Kidney (tissue), 22 donors: ENCODE data around the gene GNL2. TPM values are rescaled to one million over a fixed set of nuclear protein-coding genes. Genes with fewer than 3 reads are reported as not detected.

ENCODE experiments used
- DNase-seq, 5 donors: peaks; one replicate each; pipeline ENCODE4 v3.0.0-alpha.2; 2013 to 2020
- FAIRE-seq: peaks from 2 replicates; lab custom pipeline; 2012; peaks lifted over from hg19 to GRCh38; lab: Jason Lieb, UNC
- H3K27ac ChIP-seq, 2 donors: one replicate each; pipeline ENCODE4 v1.7.0; 2013; ENCODE audit warnings: low read depth in 2 of 2, low read length in 2 of 2, inconsistent platforms in 1 of 2
- H3K27me3 ChIP-seq: one replicate; pipeline ENCODE4 v1.7.1; 2013; ENCODE audit warnings: low read length, inconsistent platforms; ENCODE audit not compliant: control insufficient read depth, insufficient read depth
- H3K36me3 ChIP-seq, 3 donors: one replicate each; pipeline versions ENCODE4 v1.7.0 to v1.7.1; 2013; ENCODE audit warnings: low read length in 3 of 3, control low read depth in 1 of 3, inconsistent platforms in 1 of 3; ENCODE audit not compliant: insufficient read depth in 3 of 3, control insufficient read depth in 2 of 3
- H3K4me1 ChIP-seq, 3 donors: one replicate each; pipeline versions ENCODE4 v1.7.0 to v1.7.1; 2013; ENCODE audit warnings: low read length in 3 of 3, inconsistent platforms in 1 of 3, low read depth in 1 of 3; ENCODE audit not compliant: control insufficient read depth in 2 of 3, insufficient read depth in 2 of 3
- H3K4me3 ChIP-seq, 3 donors: one replicate each; pipeline versions ENCODE4 v1.7.0 to v1.8.1; 2013; ENCODE audit warnings: low read length in 3 of 3, control low read depth in 1 of 3, inconsistent platforms in 1 of 3
- H3K9ac ChIP-seq, 3 donors: one replicate each; pipeline versions ENCODE4 v1.7.0 to v1.7.1; 2013; ENCODE audit warnings: low read length in 3 of 3, control low read depth in 1 of 3, inconsistent platforms in 1 of 3
- H3K9me3 ChIP-seq, 3 donors: one replicate each; pipeline versions ENCODE4 v1.7.0 to v1.7.1; 2013; ENCODE audit warnings: low read length in 3 of 3, control low read depth in 1 of 3, inconsistent platforms in 1 of 3; ENCODE audit not compliant: control insufficient read depth in 2 of 3, insufficient read depth in 1 of 3
- CTCF ChIP-seq: IDR thresholded peaks from 3 replicates; pipeline ENCODE4 v1.5.1; 2012; ENCODE audit warnings: mild to moderate bottlenecking, moderate library complexity, borderline replicate concordance; ENCODE audit not compliant: insufficient read depth; ENCODE audit errors: extremely low read depth
- intact Hi-C: fragments of 100-400 bp; cut with DNase I; formaldehyde crosslinking; loops from one replicate; pipeline ENCODE4 v1.11.1; 2022
- long read RNA-seq, 10 donors: library from polyadenylated mRNA in 1 of 10; unstranded in 1 of 10; transcript quantifications; one replicate each; pipeline ENCODE4 v2.0.0 and lab custom pipeline, GENCODE V29; 2021 to 2026
- polyA plus RNA-seq: library from polyadenylated mRNA; stranded (reverse); fragments of 350-450 nt; fragmentation: Illumina TruSeq; extraction: RNeasy Lipid Tissue Mini Kit (QIAGEN cat#74804); gene quantifications from one replicate; pipeline ENCODE4 v1.2.3, GENCODE V29; 2014; ENCODE audit warnings: low read depth, low replicate concordance; ENCODE audit not compliant: insufficient read depth
- total RNA-seq: library from RNA; stranded (reverse); fragmentation: NEBNext Ultra II Directional; extraction: Animal tissue kit (Norgen Biotek cat#: 25700); gene quantifications from one replicate; pipeline ENCODE4 v1.2.1, GENCODE V29; 2021
- donor health status: control.
- donor health status: control.
- donor health status: control.
- donor health status: control.
- donor health status: control.
- donor health status: DM: yes; HTN: yes; CAD: no.
- donor health status: Normal renal cell carcinoma (clear cell type).

GNL2 gene
- 35.9 TPM for total RNA-seq
- polyA plus RNA-seq, result 36.7 TPM
- long read RNA-seq, donor 1, transcript GNL2-202 (4 exons, 2,409 nt), result major isoform, 17 of 30 reads
- long read RNA-seq, donor 1, partial matches to known transcripts, result 6 of 30 reads
- long read RNA-seq, donor 1, other reads (novel, unspliced or antisense), result 0 of 30 reads
- long read RNA-seq, donor 2, transcript GNL2-202 (4 exons, 2,409 nt), result major isoform, 25 of 45 reads
- long read RNA-seq, donor 2, partial matches to known transcripts, result 16 of 45 reads
- long read RNA-seq, donor 2, other reads (novel, unspliced or antisense), result 0 of 45 reads
- long read RNA-seq, donor 3, transcript GNL2-202 (4 exons, 2,409 nt), result major isoform, 27 of 58 reads
- long read RNA-seq, donor 3, partial matches to known transcripts, result 29 of 58 reads
- long read RNA-seq, donor 3, other reads (novel, unspliced or antisense), result 0 of 58 reads
- long read RNA-seq, donor 4, transcript GNL2-202 (4 exons, 2,409 nt), result major isoform, 29 of 41 reads
- long read RNA-seq, donor 4, partial matches to known transcripts, result 8 of 41 reads
- long read RNA-seq, donor 4, other reads (novel, unspliced or antisense), result 0 of 41 reads
- long read RNA-seq, donor 5, partial matches to known transcripts, result 0 of 2 reads
- long read RNA-seq, donor 5, other reads (novel, unspliced or antisense), result 0 of 2 reads
- long read RNA-seq, donor 6, transcript GNL2-202 (4 exons, 2,409 nt), result major isoform, 22 of 43 reads
- long read RNA-seq, donor 6, partial matches to known transcripts, result 13 of 43 reads
- long read RNA-seq, donor 6, other reads (novel, unspliced or antisense), result 0 of 43 reads
- long read RNA-seq, donor 7, transcript GNL2-201 (16 exons, 2,334 nt), result major isoform, 15 of 22 reads
- long read RNA-seq, donor 7, partial matches to known transcripts, result 5 of 22 reads
- long read RNA-seq, donor 7, other reads (novel, unspliced or antisense), result 1 of 22 reads
- long read RNA-seq, donor 8, transcript GNL2-202 (4 exons, 2,409 nt), result major isoform, 17 of 41 reads
- long read RNA-seq, donor 8, partial matches to known transcripts, result 16 of 41 reads
- long read RNA-seq, donor 8, other reads (novel, unspliced or antisense), result 0 of 41 reads
- long read RNA-seq, donor 9, partial matches to known transcripts, result 12 of 19 reads
- long read RNA-seq, donor 9, other reads (novel, unspliced or antisense), result 0 of 19 reads
- long read RNA-seq, donor 10, transcript GNL2-202 (4 exons, 2,409 nt), result major isoform, 17 of 34 reads
- long read RNA-seq, donor 10, partial matches to known transcripts, result 9 of 34 reads
- long read RNA-seq, donor 10, other reads (novel, unspliced or antisense), result 0 of 34 reads

- intact Hi-C loops, result no loop called here
- Histone ChIP-seq H3K4me1 (peaks cover 0 to 9% (median 0%) of the 10 kb centered on the region in 3 donors), H3K27ac (peak within 1 kb of the TSS; percentile 85 to 89), H3K36me3 (peaks cover 0 to 12% (median 8%) of the 10 kb centered on the region in 3 donors), H3K27me3 (no peaks in the 10 kb centered on the region), H3K9ac (peak within 1 kb of the TSS; percentile 68 to 88 (median 73)), H3K4me3 (peak within 1 kb of the TSS; percentile 88 to 100 (median 95)), H3K9me3 (no peaks in the 10 kb centered on the region)
- no peak for TF ChIP-seq CTCF
- FAIRE-seq (no peak), DNase-seq (peak; percentile 98 to 99 (median 98))
Measured at GRCh38 chr1:37595440-37596181, at the start of gene GNL2. GNL2 (minus strand) TSS chr1:37595937; CDS start chr1:37595822, 115 bp downstream.

GRCh38 chr1:37641059-37641458, 45.3 kb upstream of the GNL2 start:
- no peak overlapping the region for H3K4me3 ChIP-seq
- no peaks in the 10 kb centered on the region for H3K4me1 ChIP-seq
- peaks cover 0 to 15% (median 8%) of the 10 kb centered on the region in 3 donors for H3K9me3 ChIP-seq
- H3K27ac ChIP-seq, result no peak overlapping the region
- no peak for FAIRE-seq
- DNase-seq, result no peak
- no peak overlapping the region for H3K9ac ChIP-seq
- no peak for TF ChIP-seq CTCF
- intact Hi-C loops, result no loop called here
- no peaks in the 10 kb centered on the region for H3K36me3 ChIP-seq
- peaks cover 2% of the 10 kb centered on the region for H3K27me3 ChIP-seq

GRCh38 chr1:37636435-37636834, 40.7 kb upstream of the GNL2 start:
- no peak for TF ChIP-seq CTCF
- DNase-seq (no peak), FAIRE-seq (no peak)
- no peak overlapping the region for H3K9ac ChIP-seq
- H3K9me3 ChIP-seq, result peaks cover 0 to 4% (median 4%) of the 10 kb centered on the region in 3 donors
- peaks cover 26% of the 10 kb centered on the region for H3K27me3 ChIP-seq
- no peak overlapping the region for H3K27ac ChIP-seq
- intact Hi-C loops, result no loop called here
- no peak overlapping the region for H3K4me3 ChIP-seq
- H3K4me1 ChIP-seq, result no peaks in the 10 kb centered on the region
- no peaks in the 10 kb centered on the region for H3K36me3 ChIP-seq
